Measurements from ENCODE around the gene SLC22A23. TPM values are rescaled to one million over a fixed set of nuclear protein-coding genes. Genes with fewer than 3 reads are reported as not detected.

SLC22A23 gene
- polyA plus RNA-seq, 1 donor (not counting 4 experiments of a cell fraction or from before 2014, with no cell fraction given) = 4.3 TPM

- Histone ChIP-seq H3K27me3 (ENCODE audit: control insufficient read depth, extremely low read depth, insufficient read depth, low read length) (no peaks in the 10 kb centered on the region), H3K4me1 (ENCODE audit: control insufficient read depth, extremely low read depth, insufficient read depth, low read length) (peaks cover 11% of the 10 kb centered on the region), H3K27ac (ENCODE audit: control insufficient read depth, insufficient read depth, low read length) (no peak overlapping the region), H3K36me3 (ENCODE audit: control insufficient read depth in 2 of 2, extremely low read depth in 1 of 2, insufficient read depth in 2 of 2, low read length in 2 of 2) (no peaks in the 10 kb centered on the region), H2AFZ (ENCODE audit: control insufficient read depth, low read length) (no peak overlapping the region), H3K9me1 (ENCODE audit: control insufficient read depth, extremely low read depth, insufficient read depth, low read length) (no peaks in the 10 kb centered on the region), H3K9ac (ENCODE audit: control insufficient read depth, extremely low read depth, insufficient read depth, low read length) (no peak overlapping the region), H3K9me3 (ENCODE audit: control insufficient read depth, low read depth, low read length) (no peaks in the 10 kb centered on the region), H3K4me3 (ENCODE audit: control insufficient read depth in 2 of 3, extremely low read depth in 1 of 3, insufficient read depth in 2 of 3, low read depth in 1 of 3, low read length in 3 of 3) (no peak overlapping the region), H3K79me2 (ENCODE audit: control insufficient read depth, insufficient read depth, low read length) (no peaks in the 10 kb centered on the region), H4K20me1 (ENCODE audit: control insufficient read depth, extremely low read depth, insufficient read depth, low read length) (no peaks in the 10 kb centered on the region), H3K4me2 (ENCODE audit: control insufficient read depth, extremely low read depth, insufficient read depth, low read depth, low read length) (no peak overlapping the region)
- DNase-seq (ENCODE audit: low read depth, low spot score) = no peak
- no peak for FAIRE-seq
- TF ChIP-seq EZH2 (IDR thresholded peaks at IDR 0.05; ENCODE audit: low read length) (no peak), CTCF (optimal IDR thresholded peaks at IDR 0.05 in 1 of 3, IDR thresholded peaks at IDR 0.05 in 1 of 3, conservative IDR thresholded peaks at IDR 0.05 in 1 of 3; ENCODE audit: extremely low read depth in 1 of 3, insufficient read depth in 2 of 3, low read length in 3 of 3) (no peak)
- dilution Hi-C loops (cut with MboI; ENCODE audit: extremely low pct_ligation_motif_present, low sequenced_read_pairs) = no loop called here
These were observed 48.3 kb upstream of the SLC22A23 start for GRCh38 chr6:3504938-3505805.

- H3K4me3 ChIP-seq (ENCODE audit: control insufficient read depth in 2 of 3, extremely low read depth in 1 of 3, insufficient read depth in 2 of 3, low read depth in 1 of 3, low read length in 3 of 3) = no peak overlapping the region
- dilution Hi-C loops (cut with MboI; ENCODE audit: extremely low pct_ligation_motif_present, low sequenced_read_pairs) = no loop called here
- no peaks in the 10 kb centered on the region for H3K27me3 ChIP-seq (ENCODE audit: control insufficient read depth, extremely low read depth, insufficient read depth, low read length)
- peaks cover 13% of the 10 kb centered on the region for H3K4me1 ChIP-seq (ENCODE audit: control insufficient read depth, extremely low read depth, insufficient read depth, low read length)
- FAIRE-seq (no peak), DNase-seq (ENCODE audit: low read depth, low spot score) (no peak)
- H2AFZ ChIP-seq (ENCODE audit: control insufficient read depth, low read length) = no peak overlapping the region
- H3K79me2 ChIP-seq (ENCODE audit: control insufficient read depth, insufficient read depth, low read length) = no peaks in the 10 kb centered on the region
- H3K9me1 ChIP-seq (ENCODE audit: control insufficient read depth, extremely low read depth, insufficient read depth, low read length) = no peaks in the 10 kb centered on the region
- TF ChIP-seq CTCF (optimal IDR thresholded peaks at IDR 0.05 in 1 of 3, IDR thresholded peaks at IDR 0.05 in 1 of 3, conservative IDR thresholded peaks at IDR 0.05 in 1 of 3; ENCODE audit: extremely low read depth in 1 of 3, insufficient read depth in 2 of 3, low read length in 3 of 3) = no peak
- no peak for TF ChIP-seq EZH2 (IDR thresholded peaks at IDR 0.05; ENCODE audit: low read length)
- no peaks in the 10 kb centered on the region for H3K9me3 ChIP-seq (ENCODE audit: control insufficient read depth, low read depth, low read length)
- no peaks in the 10 kb centered on the region for H3K36me3 ChIP-seq (ENCODE audit: control insufficient read depth in 2 of 2, extremely low read depth in 1 of 2, insufficient read depth in 2 of 2, low read length in 2 of 2)
- no peaks in the 10 kb centered on the region for H4K20me1 ChIP-seq (ENCODE audit: control insufficient read depth, extremely low read depth, insufficient read depth, low read length)
- H3K9ac ChIP-seq (ENCODE audit: control insufficient read depth, extremely low read depth, insufficient read depth, low read length) = no peak overlapping the region
- no peak overlapping the region for H3K27ac ChIP-seq (ENCODE audit: control insufficient read depth, insufficient read depth, low read length)
- H3K4me2 ChIP-seq (ENCODE audit: control insufficient read depth, extremely low read depth, insufficient read depth, low read depth, low read length) = no peak overlapping the region
These were observed 47.5 kb upstream of the SLC22A23 start for GRCh38 chr6:3504354-3504753.

Measured in keratinocyte (primary cell).